Caco-2 (cell line): ENCODE data around the gene ALDH3B1. TPM values are rescaled to one million over a fixed set of nuclear protein-coding genes. Genes with fewer than 3 reads are reported as not detected.

Experiments used
- BruUV-seq: library from RNA; stranded (reverse); fragments of 400-500 nt; replicated peaks from 2 replicates; lab custom pipeline; 2021; lab: Mats Ljungman, UMichigan
- CTCF ChIA-PET: fragments of 300-600 bp; sonication (Branson Sonifier 250); formaldehyde crosslinking; loops from one replicate; lab custom pipeline; 2022; ENCODE audit warnings: antibody characterized with exemption; lab: Charles Lee
- POLR2A ChIA-PET: fragments of 300-600 bp; sonication (Branson Sonifier 250); formaldehyde crosslinking; loops from one replicate; lab custom pipeline; 2022; ENCODE audit warnings: antibody characterized with exemption; lab: Charles Lee
- DNase-seq, 2 experiments: peaks; one replicate each; pipeline versions ENCODE4 v3.0.0 to v3.0.0-alpha.2; 2020 to 2022
- H3K27me3 ChIP-seq: replicated peaks from 2 replicates; pipeline ENCODE4 v1.6.0; 2011; ENCODE audit warnings: low read length; ENCODE audit not compliant: control insufficient read depth, insufficient read depth
- H3K36me3 ChIP-seq: 2 replicates; pipeline ENCODE4 v1.5.1; 2011; ENCODE audit warnings: low read length; ENCODE audit not compliant: control insufficient read depth, insufficient read depth
- H3K4me1 ChIP-seq: fragments of 250-450 bp; sonication (Bioruptor Pico); 2 replicates; pipeline ENCODE4 v1.5.1; 2020; ENCODE audit warnings: mild to moderate bottlenecking
- H3K4me3 ChIP-seq: 2 replicates; pipeline ENCODE4 v1.5.1; 2011; ENCODE audit warnings: low read depth, mild to moderate bottlenecking, control low read depth, low read length
- H3K9me3 ChIP-seq: fragments of 250-450 bp; sonication (Bioruptor Pico); 2 replicates; pipeline ENCODE4 v1.5.1; 2020; ENCODE audit warnings: mild to moderate bottlenecking, moderate library complexity
- H3K27ac Mint-ChIP-seq: one replicate; pipeline ENCODE4 v1.8.0; 2022; ENCODE audit warnings: mixed read lengths; ENCODE audit not compliant: unreplicated experiment
- H3K27me3 Mint-ChIP-seq: one replicate; pipeline ENCODE4 v1.8.0; 2022; ENCODE audit warnings: mixed read lengths; ENCODE audit not compliant: insufficient read depth, unreplicated experiment
- H3K36me3 Mint-ChIP-seq: one replicate; pipeline ENCODE4 v1.8.0; 2022; ENCODE audit warnings: mild to moderate bottlenecking, mixed read lengths; ENCODE audit not compliant: insufficient read depth, unreplicated experiment
- H3K4me1 Mint-ChIP-seq: one replicate; pipeline ENCODE4 v1.8.0; 2022; ENCODE audit warnings: low read depth, mixed read lengths; ENCODE audit not compliant: unreplicated experiment
- H3K4me3 Mint-ChIP-seq: one replicate; pipeline ENCODE4 v1.8.0; 2022; ENCODE audit warnings: mild to moderate bottlenecking, moderate library complexity, mixed read lengths; ENCODE audit not compliant: unreplicated experiment
- H3K9me3 Mint-ChIP-seq: one replicate; pipeline ENCODE4 v1.8.0; 2022; ENCODE audit warnings: mixed read lengths; ENCODE audit not compliant: unreplicated experiment
- intact Hi-C: fragments of 100-400 bp; cut with micrococcal nuclease; formaldehyde crosslinking; loops from one replicate; pipeline ENCODE4 v1.10.0; 2022; ENCODE audit not compliant: unreplicated experiment
- total RNA-seq: library from RNA; stranded (reverse); gene quantifications from 2 replicates; pipeline ENCODE4 v1.2.3, GENCODE V29; 2022
- TF ChIP-seq, protein P1 (sequence below), 2 experiments: fragments of 200-600 bp in 1 of 2; IDR thresholded peaks; 1 replicate in 1 of 2; 2 replicates in 1 of 2; pipeline versions ENCODE4 v1.5.1 to v1.8.0; 2011 to 2022; ENCODE audit warnings: antibody characterized with exemption in 1 of 2, control low read depth in 1 of 2, inconsistent platforms in 1 of 2, low read depth in 1 of 2, low read length in 1 of 2, mild to moderate bottlenecking in 1 of 2, moderate library complexity in 1 of 2; ENCODE audit not compliant: insufficient read depth in 1 of 2, severe bottlenecking in 1 of 2, unreplicated experiment in 1 of 2

ALDH3B1 gene
- total RNA-seq, 1 experiment from 2014 or later, result 8.2 TPM

DNA sequence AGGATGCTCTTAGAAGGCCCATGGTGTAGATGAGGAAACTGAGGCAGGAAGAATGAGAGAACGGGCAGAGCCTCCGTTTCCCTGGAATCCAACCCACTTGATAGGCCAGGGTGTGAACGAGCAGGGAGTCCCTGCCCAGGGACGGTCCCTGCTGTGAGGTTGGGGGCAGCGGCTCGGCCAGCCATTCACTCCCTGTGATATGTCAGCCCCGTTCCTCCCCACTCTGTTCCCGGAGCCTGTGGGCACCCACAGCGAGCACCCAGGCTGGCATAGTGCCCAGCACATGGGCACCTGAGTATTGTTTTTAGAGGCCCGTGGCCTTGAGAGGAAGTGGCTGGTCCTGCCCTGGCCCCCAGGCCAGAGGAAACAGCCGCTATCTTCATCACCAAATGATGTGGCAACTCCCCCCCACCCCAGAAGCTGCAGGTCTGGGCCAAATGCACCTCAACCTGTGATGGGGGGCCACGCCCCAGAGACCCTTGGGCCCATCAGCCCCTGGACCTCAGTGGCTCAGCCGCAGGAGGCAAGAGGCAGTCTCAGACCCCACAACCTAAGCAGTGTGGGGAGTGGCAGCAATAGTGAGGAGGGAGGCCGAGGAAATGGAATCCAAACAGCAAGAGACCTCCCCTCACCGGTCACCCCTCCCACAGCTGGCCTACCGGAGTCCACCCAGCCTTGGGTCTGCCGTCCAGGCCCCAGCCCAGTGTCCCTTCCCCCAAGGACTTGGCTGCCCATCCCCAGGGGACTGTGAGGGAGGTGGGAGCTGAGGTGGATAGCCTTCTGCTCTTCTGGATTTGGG, 2.1 kb downstream of the ALDH3B1 start:
- ChIA-PET CTCF (interaction anchor here (1.0 kb wide), 1 partner anchor 197 kb away, joined by 4 read pairs; no protein-coding TSS in a partner anchor), POLR2A (no interaction called here)
- Histone ChIP-seq H3K9me3 (no peaks in the 10 kb centered on the region), H3K36me3 (no peaks in the 10 kb centered on the region), H3K4me3 (no peak overlapping the region), H3K4me1 (peaks cover 64% of the 10 kb centered on the region), H3K27me3 (no peaks in the 10 kb centered on the region)
- Mint-ChIP-seq H3K4me3 (no peak overlapping the region), H3K9me3 (no peaks in the 10 kb centered on the region), H3K4me1 (peaks cover 30% of the 10 kb centered on the region), H3K27ac (peak overlapping the region; percentile 64), H3K27me3 (no peaks in the 10 kb centered on the region), H3K36me3 (peaks cover 7% of the 10 kb centered on the region)
- TF ChIP-seq, protein P1, sequence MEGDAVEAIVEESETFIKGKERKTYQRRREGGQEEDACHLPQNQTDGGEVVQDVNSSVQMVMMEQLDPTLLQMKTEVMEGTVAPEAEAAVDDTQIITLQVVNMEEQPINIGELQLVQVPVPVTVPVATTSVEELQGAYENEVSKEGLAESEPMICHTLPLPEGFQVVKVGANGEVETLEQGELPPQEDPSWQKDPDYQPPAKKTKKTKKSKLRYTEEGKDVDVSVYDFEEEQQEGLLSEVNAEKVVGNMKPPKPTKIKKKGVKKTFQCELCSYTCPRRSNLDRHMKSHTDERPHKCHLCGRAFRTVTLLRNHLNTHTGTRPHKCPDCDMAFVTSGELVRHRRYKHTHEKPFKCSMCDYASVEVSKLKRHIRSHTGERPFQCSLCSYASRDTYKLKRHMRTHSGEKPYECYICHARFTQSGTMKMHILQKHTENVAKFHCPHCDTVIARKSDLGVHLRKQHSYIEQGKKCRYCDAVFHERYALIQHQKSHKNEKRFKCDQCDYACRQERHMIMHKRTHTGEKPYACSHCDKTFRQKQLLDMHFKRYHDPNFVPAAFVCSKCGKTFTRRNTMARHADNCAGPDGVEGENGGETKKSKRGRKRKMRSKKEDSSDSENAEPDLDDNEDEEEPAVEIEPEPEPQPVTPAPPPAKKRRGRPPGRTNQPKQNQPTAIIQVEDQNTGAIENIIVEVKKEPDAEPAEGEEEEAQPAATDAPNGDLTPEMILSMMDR (IDR thresholded peaks at IDR 0.05; ENCODE audit: insufficient read depth in 1 of 2, low read depth in 1 of 2, low read length in 1 of 2, severe bottlenecking in 1 of 2, unreplicated experiment in 1 of 2), result no peak
- BruUV-seq, result no TSS peak
- no peak for DNase-seq
- intact Hi-C loops, result no loop called here

- TF ChIP-seq, protein P1 (IDR thresholded peaks at IDR 0.05; ENCODE audit: insufficient read depth in 1 of 2, low read depth in 1 of 2, low read length in 1 of 2, severe bottlenecking in 1 of 2, unreplicated experiment in 1 of 2), result no peak
- no peak overlapping the region for H3K4me3 ChIP-seq
- intact Hi-C loops, result no loop called here
- Mint-ChIP-seq H3K9me3 (no peaks in the 10 kb centered on the region), H3K4me3 (no peak overlapping the region), H3K4me1 (peaks cover 33% of the 10 kb centered on the region), H3K27me3 (no peaks in the 10 kb centered on the region), H3K27ac (peak overlapping the region; percentile 64), H3K36me3 (peaks cover 7% of the 10 kb centered on the region)
- no peaks in the 10 kb centered on the region for H3K36me3 ChIP-seq
- peak; percentile 69 to 87 for DNase-seq
- no TSS peak for BruUV-seq
- ChIA-PET CTCF (interaction anchor here (1.0 kb wide), 1 partner anchor 196 kb away, joined by 4 read pairs; no protein-coding TSS in a partner anchor), POLR2A (interaction anchor here (0.6 kb wide), 1 partner anchor 10 kb away, joined by 4 read pairs; no protein-coding TSS in a partner anchor)
- no peaks in the 10 kb centered on the region for H3K27me3 ChIP-seq
- H3K9me3 ChIP-seq, result no peaks in the 10 kb centered on the region
- H3K4me1 ChIP-seq, result peaks cover 67% of the 10 kb centered on the region
These were observed 2.9 kb downstream of the ALDH3B1 start for GRCh38 chr11:68012843-68013610.

DNA sequence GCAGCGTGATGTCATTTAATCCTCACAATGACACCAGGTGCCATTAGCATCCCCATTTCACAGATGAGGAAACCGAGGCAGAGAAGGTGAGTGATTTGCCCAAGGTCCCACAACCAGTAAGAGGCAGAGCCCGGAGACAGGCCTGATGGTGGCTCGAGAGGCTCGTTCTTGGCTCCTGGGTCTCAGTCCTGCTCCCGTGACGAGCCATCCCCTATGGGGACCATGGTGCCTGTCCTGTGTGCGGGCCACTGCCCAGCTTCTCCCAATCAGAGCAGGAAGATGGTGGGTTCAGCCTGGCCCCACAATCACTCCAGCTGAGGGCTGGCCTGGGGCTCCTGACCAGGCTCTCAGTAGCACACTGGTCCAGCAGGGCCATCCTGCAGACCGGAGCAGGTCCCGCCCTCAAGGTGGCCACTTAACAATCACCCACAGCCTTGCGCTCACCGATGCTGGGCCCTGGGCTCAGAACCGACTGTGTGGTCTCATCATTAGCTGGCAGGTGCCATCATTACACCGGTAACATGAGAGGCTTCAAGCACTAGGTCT, 3.6 kb downstream of the ALDH3B1 start:
- Mint-ChIP-seq H3K36me3 (peaks cover 7% of the 10 kb centered on the region), H3K9me3 (no peaks in the 10 kb centered on the region), H3K4me1 (peaks cover 35% of the 10 kb centered on the region), H3K4me3 (no peak overlapping the region), H3K27me3 (no peaks in the 10 kb centered on the region), H3K27ac (peak overlapping the region; percentile 64)
- TF ChIP-seq, protein P1 (IDR thresholded peaks at IDR 0.05; ENCODE audit: insufficient read depth in 1 of 2, low read depth in 1 of 2, low read length in 1 of 2, severe bottlenecking in 1 of 2, unreplicated experiment in 1 of 2), result no peak
- BruUV-seq, result no TSS peak
- POLR2A ChIA-PET, result interaction anchor here (0.6 kb wide), 1 partner anchor 10 kb away, joined by 4 read pairs; no protein-coding TSS in a partner anchor
- Histone ChIP-seq H3K4me3 (no peak overlapping the region), H3K4me1 (peaks cover 65% of the 10 kb centered on the region), H3K27me3 (no peaks in the 10 kb centered on the region), H3K9me3 (no peaks in the 10 kb centered on the region), H3K36me3 (no peaks in the 10 kb centered on the region)
- CTCF ChIA-PET, result interaction anchor here (1.0 kb wide), 1 partner anchor 195 kb away, joined by 4 read pairs; no protein-coding TSS in a partner anchor
- DNase-seq, result no peak
- intact Hi-C loops, result no loop called here
